Measurements from ENCODE around the gene GFER.

DNA sequence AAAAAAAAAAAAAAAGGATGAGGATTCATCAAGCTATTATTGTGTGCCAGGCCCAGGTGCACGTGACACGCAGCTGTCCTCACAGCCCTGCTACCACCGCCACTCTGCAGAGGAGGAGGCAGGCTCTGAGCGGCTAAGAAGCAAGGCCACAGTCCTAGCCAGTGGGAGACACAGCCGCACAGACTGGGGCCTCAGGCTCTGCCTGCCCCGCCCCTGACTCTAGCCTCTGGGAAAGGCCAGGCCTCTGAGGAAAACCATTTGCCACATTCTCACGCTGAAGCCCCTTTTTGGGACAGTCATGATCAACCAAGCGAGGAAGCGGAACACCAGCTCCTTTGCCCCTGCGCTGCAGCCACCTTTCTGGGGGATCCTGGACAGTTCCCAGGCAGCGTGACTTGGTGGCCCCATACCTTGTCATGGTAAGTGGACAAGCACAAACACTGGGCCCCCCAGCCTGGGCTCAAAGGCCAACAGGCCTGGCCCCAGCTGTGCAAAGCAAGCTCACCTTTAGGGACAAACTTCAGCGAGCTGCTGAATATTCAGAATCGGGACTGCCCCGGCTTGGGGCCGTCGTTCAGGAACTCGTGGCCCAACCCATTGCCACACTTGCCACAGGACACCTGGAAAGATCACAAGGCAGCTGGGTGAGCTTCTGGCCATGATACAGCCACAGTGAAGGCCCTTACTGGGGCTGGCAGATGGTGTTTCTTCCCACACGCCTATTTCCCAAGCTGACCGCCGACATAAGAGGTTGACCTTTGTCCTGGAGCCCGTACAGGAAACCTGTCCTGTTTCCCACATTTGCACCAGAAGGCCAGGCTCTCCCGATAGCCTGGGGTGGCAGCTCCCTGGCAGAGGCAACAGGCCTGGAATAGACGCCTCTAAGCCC lies 43.5 kb upstream of the GFER start:
- TF ChIP-seq EP300 (IDR thresholded peaks at IDR 0.05; ENCODE audit: borderline replicate concordance) (no peak), TCF12 (IDR thresholded peaks at IDR 0.05; ENCODE audit: low read depth) (no peak), NFIC (IDR thresholded peaks at IDR 0.05) (no peak), RAD21 (IDR thresholded peaks at IDR 0.05; ENCODE audit: low read depth) (no peak), EGR1 (IDR thresholded peaks at IDR 0.05) (no peak), FOXM1 (IDR thresholded peaks at IDR 0.05; ENCODE audit: borderline replicate concordance, low read depth) (no peak), YY1 (IDR thresholded peaks at IDR 0.05; ENCODE audit: low read depth) (no peak), CEBPB (IDR thresholded peaks at IDR 0.05) (no peak), CREB1 (IDR thresholded peaks at IDR 0.05; ENCODE audit: low read depth) (no peak), TAF1 (IDR thresholded peaks at IDR 0.05; ENCODE audit: low read depth) (no peak), ZBTB7A (IDR thresholded peaks at IDR 0.05; ENCODE audit: low read depth) (no peak)
- TF ChIP-seq, protein P1, sequence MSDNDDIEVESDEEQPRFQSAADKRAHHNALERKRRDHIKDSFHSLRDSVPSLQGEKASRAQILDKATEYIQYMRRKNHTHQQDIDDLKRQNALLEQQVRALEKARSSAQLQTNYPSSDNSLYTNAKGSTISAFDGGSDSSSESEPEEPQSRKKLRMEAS (IDR thresholded peaks at IDR 0.05), result no peak
- TF ChIP-seq, protein P2, sequence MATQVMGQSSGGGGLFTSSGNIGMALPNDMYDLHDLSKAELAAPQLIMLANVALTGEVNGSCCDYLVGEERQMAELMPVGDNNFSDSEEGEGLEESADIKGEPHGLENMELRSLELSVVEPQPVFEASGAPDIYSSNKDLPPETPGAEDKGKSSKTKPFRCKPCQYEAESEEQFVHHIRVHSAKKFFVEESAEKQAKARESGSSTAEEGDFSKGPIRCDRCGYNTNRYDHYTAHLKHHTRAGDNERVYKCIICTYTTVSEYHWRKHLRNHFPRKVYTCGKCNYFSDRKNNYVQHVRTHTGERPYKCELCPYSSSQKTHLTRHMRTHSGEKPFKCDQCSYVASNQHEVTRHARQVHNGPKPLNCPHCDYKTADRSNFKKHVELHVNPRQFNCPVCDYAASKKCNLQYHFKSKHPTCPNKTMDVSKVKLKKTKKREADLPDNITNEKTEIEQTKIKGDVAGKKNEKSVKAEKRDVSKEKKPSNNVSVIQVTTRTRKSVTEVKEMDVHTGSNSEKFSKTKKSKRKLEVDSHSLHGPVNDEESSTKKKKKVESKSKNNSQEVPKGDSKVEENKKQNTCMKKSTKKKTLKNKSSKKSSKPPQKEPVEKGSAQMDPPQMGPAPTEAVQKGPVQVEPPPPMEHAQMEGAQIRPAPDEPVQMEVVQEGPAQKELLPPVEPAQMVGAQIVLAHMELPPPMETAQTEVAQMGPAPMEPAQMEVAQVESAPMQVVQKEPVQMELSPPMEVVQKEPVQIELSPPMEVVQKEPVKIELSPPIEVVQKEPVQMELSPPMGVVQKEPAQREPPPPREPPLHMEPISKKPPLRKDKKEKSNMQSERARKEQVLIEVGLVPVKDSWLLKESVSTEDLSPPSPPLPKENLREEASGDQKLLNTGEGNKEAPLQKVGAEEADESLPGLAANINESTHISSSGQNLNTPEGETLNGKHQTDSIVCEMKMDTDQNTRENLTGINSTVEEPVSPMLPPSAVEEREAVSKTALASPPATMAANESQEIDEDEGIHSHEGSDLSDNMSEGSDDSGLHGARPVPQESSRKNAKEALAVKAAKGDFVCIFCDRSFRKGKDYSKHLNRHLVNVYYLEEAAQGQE (IDR thresholded peaks at IDR 0.05; ENCODE audit: low read depth), result no peak
- TF ChIP-seq, protein P3, sequence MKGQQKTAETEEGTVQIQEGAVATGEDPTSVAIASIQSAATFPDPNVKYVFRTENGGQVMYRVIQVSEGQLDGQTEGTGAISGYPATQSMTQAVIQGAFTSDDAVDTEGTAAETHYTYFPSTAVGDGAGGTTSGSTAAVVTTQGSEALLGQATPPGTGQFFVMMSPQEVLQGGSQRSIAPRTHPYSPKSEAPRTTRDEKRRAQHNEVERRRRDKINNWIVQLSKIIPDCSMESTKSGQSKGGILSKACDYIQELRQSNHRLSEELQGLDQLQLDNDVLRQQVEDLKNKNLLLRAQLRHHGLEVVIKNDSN (IDR thresholded peaks at IDR 0.05), result no peak

Measured in Ishikawa (cell line).